ENCODE data around the gene SOX10.

- TF ChIP-seq, protein P1, sequence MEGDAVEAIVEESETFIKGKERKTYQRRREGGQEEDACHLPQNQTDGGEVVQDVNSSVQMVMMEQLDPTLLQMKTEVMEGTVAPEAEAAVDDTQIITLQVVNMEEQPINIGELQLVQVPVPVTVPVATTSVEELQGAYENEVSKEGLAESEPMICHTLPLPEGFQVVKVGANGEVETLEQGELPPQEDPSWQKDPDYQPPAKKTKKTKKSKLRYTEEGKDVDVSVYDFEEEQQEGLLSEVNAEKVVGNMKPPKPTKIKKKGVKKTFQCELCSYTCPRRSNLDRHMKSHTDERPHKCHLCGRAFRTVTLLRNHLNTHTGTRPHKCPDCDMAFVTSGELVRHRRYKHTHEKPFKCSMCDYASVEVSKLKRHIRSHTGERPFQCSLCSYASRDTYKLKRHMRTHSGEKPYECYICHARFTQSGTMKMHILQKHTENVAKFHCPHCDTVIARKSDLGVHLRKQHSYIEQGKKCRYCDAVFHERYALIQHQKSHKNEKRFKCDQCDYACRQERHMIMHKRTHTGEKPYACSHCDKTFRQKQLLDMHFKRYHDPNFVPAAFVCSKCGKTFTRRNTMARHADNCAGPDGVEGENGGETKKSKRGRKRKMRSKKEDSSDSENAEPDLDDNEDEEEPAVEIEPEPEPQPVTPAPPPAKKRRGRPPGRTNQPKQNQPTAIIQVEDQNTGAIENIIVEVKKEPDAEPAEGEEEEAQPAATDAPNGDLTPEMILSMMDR (IDR thresholded peaks at IDR 0.05), result no peak
- TF ChIP-seq POLR2A (IDR thresholded peaks at IDR 0.05), result no peak
Measured at GRCh38 chr22:37994982-37995381, 10.6 kb upstream of the SOX10 start.
